A673 (cell line): ENCODE results near the gene KRTAP5-1. TPM values are rescaled to one million over a fixed set of nuclear protein-coding genes. Genes with fewer than 3 reads are reported as not detected.
"Not testable (repeated sequence)": the region's sequence is repeated elsewhere in the genome, so short reads cannot be mapped to it uniquely, and the experiment has no call there.

ENCODE experiments used
- BruUV-seq: library from RNA; stranded (reverse); fragments of 400-500 nt; replicated peaks from 2 replicates; lab custom pipeline; 2021; lab: Mats Ljungman, UMichigan
- CTCF ChIA-PET: fragments of 300-600 bp; sonication (Branson Sonifier 250); formaldehyde crosslinking; loops from one replicate; lab custom pipeline; 2022; ENCODE audit warnings: antibody characterized with exemption; lab: Charles Lee
- POLR2A ChIA-PET: fragments of 300-600 bp; sonication (Branson Sonifier 250); formaldehyde crosslinking; loops from one replicate; lab custom pipeline; 2022; ENCODE audit warnings: antibody characterized with exemption; ENCODE audit not compliant: low non-redundant PET; lab: Charles Lee
- DNase-seq: peaks from one replicate; pipeline ENCODE4 v3.0.0-alpha.2; 2015; ENCODE audit warnings: low spot score
- H3K27ac ChIP-seq: fragments of 200-600 bp; sonication (generic); 2 replicates; pipeline ENCODE4 v1.5.1; 2016; ENCODE audit warnings: mixed run types, low read depth, mild to moderate bottlenecking, mixed read lengths, antibody characterized with exemption, low read length; ENCODE audit not compliant: poor library complexity, severe bottlenecking
- H3K27me3 ChIP-seq: fragments of 200-600 bp; sonication (generic); replicated peaks from 2 replicates; pipeline ENCODE4 v1.6.1; 2017; ENCODE audit warnings: mixed run types, low read depth, mild to moderate bottlenecking, mixed read lengths, antibody characterized with exemption, low read length; ENCODE audit not compliant: insufficient read depth, poor library complexity
- H3K36me3 ChIP-seq: fragments of 200-600 bp; sonication (generic); 2 replicates; pipeline ENCODE4 v1.6.1; 2016; ENCODE audit warnings: mixed run types, mild to moderate bottlenecking, mixed read lengths, antibody characterized with exemption, low read length; ENCODE audit not compliant: insufficient read depth, poor library complexity, severe bottlenecking
- H3K4me1 ChIP-seq: fragments of 200-600 bp; sonication (generic); 2 replicates; pipeline ENCODE4 v1.6.1; 2017; ENCODE audit warnings: mixed run types, mild to moderate bottlenecking, mixed read lengths, antibody characterized with exemption, low read length; ENCODE audit not compliant: insufficient read depth, poor library complexity, severe bottlenecking
- H3K4me3 ChIP-seq: fragments of 200-600 bp; sonication (generic); 2 replicates; pipeline ENCODE4 v1.5.1; 2016; ENCODE audit warnings: low read depth, mixed run types, mild to moderate bottlenecking, mixed read lengths, low read length; ENCODE audit not compliant: poor library complexity, severe bottlenecking
- H3K9me3 ChIP-seq: fragments of 200-600 bp; sonication (generic); 2 replicates; pipeline ENCODE4 v1.6.1; 2016; ENCODE audit warnings: mixed run types, low read depth, mild to moderate bottlenecking, mixed read lengths, antibody characterized with exemption, low read length; ENCODE audit not compliant: poor library complexity, severe bottlenecking
- EZH2 ChIP-seq: fragments of 200-600 bp; sonication (generic); IDR thresholded peaks from 2 replicates; pipeline ENCODE4 v1.6.1; 2017; ENCODE audit warnings: borderline replicate concordance, low read depth, mild to moderate bottlenecking, mixed read lengths, antibody characterized with exemption, low read length; ENCODE audit not compliant: poor library complexity, severe bottlenecking
- intact Hi-C: fragments of 100-400 bp; cut with micrococcal nuclease; formaldehyde crosslinking; loops from one replicate; pipeline ENCODE4 v1.10.0; 2022; ENCODE audit not compliant: unreplicated experiment
- total RNA-seq: library from RNA; stranded (reverse); gene quantifications from 2 replicates; pipeline ENCODE4 v1.2.3, GENCODE V29; 2021
- TF ChIP-seq, protein P1 (sequence below): fragments of 300-800, 200-600 bp; sonication (generic); conservative IDR thresholded peaks from 2 replicates; pipeline ENCODE4 v1.5.1; 2017; ENCODE audit warnings: low read depth, mild to moderate bottlenecking, antibody characterized with exemption, low read length, moderate library complexity, mixed read lengths

The KRTAP5-1 gene
- total RNA-seq, 1 experiment from 2014 or later, result not detected

DNA sequence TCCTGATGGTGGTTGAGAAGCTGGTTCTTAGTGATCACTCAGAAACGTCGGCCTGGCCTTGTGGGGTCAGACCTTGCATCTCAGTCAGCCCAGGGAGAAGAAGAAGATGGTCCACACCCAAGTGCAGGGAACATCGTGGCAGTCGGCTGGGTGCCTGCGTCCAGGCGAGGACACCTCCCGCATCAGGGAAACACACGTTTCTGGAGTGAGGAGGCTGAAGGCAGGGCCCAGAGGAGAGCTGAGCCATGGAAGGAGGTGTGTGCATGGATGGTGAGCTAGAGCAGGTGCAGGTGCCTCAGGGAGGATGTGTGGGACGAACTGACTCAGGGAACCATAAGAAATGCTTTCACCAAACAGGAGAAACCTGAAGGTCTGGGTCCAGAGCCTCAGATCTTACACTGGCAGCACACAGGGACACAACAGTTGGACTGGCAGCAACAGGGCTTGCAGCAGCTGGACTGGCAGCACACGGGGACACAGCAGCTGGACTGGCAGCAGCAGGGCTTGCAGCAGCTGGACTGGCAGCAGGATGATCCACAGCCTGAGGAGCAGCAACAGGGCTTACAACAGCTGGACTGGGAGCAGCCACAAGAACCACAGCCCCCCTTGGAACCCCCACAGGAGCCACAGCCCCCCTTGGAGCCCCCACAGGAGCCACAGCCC, 12.4 kb upstream of the KRTAP5-1 start:
- H3K9me3 ChIP-seq, result no peaks in the 10 kb centered on the region
- no peaks in the 10 kb centered on the region for H3K4me1 ChIP-seq
- no peak for DNase-seq
- H3K27me3 ChIP-seq, result peaks cover 11% of the 10 kb centered on the region
- TF ChIP-seq EZH2, result no peak
- TF ChIP-seq, protein P1, sequence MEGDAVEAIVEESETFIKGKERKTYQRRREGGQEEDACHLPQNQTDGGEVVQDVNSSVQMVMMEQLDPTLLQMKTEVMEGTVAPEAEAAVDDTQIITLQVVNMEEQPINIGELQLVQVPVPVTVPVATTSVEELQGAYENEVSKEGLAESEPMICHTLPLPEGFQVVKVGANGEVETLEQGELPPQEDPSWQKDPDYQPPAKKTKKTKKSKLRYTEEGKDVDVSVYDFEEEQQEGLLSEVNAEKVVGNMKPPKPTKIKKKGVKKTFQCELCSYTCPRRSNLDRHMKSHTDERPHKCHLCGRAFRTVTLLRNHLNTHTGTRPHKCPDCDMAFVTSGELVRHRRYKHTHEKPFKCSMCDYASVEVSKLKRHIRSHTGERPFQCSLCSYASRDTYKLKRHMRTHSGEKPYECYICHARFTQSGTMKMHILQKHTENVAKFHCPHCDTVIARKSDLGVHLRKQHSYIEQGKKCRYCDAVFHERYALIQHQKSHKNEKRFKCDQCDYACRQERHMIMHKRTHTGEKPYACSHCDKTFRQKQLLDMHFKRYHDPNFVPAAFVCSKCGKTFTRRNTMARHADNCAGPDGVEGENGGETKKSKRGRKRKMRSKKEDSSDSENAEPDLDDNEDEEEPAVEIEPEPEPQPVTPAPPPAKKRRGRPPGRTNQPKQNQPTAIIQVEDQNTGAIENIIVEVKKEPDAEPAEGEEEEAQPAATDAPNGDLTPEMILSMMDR, result no peak
- CTCF ChIA-PET, result no interaction called here
- no peak overlapping the region for H3K27ac ChIP-seq
- no peaks in the 10 kb centered on the region for H3K36me3 ChIP-seq
- H3K4me3 ChIP-seq, result no peak overlapping the region
- no TSS peak for BruUV-seq
- POLR2A ChIA-PET, result no interaction called here
- intact Hi-C loops, result no loop called here

DNA sequence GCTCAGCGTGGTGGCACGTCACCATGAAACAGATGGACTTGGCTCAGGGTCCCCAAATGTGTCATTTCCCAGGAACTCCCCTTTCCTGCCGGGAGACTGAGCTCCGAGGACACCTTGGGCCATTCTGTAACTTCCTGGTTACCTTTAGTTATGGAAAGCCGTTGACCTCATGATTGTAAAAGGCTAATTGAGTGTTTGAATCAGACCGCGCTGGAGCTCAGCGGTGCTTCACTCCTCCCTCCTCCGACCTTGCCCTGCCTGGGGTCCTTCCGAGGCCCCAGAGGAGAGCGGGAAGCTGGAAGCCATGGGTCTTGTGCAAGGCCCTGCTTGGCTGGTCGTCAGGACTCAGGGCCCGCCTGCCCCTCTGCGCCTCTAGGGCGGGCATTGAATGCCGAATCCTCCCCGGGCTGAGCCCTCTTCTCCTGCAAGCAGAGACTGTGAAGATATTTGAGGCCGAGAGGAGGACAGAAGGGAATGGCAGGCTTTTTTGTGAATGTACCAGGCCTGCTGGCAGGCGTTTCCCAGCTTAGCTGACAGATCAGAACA, 11.6 kb upstream of the KRTAP5-1 start:
- H3K4me1 ChIP-seq, DNase-seq, POLR2A ChIA-PET, BruUV-seq, H3K27me3 ChIP-seq, H3K27ac ChIP-seq, H3K36me3 ChIP-seq, CTCF ChIA-PET, intact Hi-C loops, H3K9me3 ChIP-seq, H3K4me3 ChIP-seq: not testable (repeated sequence)

DNA sequence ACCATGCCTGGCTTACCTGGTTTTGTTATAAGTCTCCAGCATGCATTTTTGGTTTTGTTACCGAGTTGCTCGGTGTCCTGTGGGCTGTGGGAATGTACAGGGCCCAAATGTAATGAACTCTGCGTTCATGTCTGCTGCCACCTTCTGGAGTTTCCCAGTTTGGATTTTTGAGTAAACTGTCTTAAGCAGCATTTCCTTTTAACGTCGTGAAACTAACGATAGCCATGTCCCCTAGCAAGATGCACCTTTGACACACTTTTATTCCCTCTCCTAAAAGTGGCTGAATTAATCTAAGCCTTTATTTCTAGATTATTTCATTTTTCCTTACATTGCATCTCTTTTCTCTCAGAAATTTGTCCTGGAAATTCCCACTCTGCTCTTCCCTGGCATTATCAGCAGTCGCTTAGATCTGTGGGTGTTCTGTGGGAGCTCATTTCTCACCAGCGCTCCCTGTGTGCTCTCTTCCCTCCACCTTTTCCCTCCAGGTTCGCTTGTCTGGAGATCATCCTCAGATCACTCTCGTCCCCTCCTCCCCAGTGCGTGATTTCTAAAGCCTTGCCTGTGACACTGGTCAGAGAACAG, 11.0 kb upstream of the KRTAP5-1 start:
- BruUV-seq, H3K4me1 ChIP-seq, H3K4me3 ChIP-seq, H3K27ac ChIP-seq, H3K27me3 ChIP-seq, H3K9me3 ChIP-seq, H3K36me3 ChIP-seq, POLR2A ChIA-PET, intact Hi-C loops: not testable (repeated sequence)
- DNase-seq, result peak; percentile 21
- CTCF ChIA-PET, result interaction anchor here (0.9 to 1.0 kb wide), 2 partner anchors 21 to 57 kb away, joined by 4 to 12 read pairs; no protein-coding TSS in a partner anchor

DNA sequence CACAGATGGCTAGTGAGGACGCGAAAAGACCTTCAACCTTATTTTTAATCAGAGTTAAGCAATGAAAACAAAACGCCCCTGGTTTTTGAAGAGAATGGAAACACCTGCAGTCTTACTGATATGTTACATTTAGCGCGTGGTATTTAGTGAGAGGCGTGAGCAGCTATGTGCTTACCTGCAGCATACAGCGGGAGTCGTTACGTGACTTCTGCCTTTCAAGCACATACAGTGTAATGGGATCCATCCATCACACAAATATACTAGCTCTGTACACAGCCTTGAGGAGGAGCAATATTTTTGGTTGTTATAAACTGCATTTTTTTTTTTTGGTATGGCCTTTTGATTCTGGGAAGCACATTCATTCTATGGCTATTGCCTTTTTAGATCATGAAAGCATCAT, 7.5 kb upstream of the KRTAP5-1 start:
- intact Hi-C loops, result no loop called here
- ChIA-PET CTCF (no interaction called here), POLR2A (no interaction called here)
- no peaks in the 10 kb centered on the region for H3K27me3 ChIP-seq
- DNase-seq, result no peak
- no peaks in the 10 kb centered on the region for H3K36me3 ChIP-seq
- no TSS peak for BruUV-seq
- H3K4me3 ChIP-seq, result no peak overlapping the region
- H3K4me1 ChIP-seq, result no peaks in the 10 kb centered on the region
- TF ChIP-seq, protein P1, result no peak
- TF ChIP-seq EZH2, result no peak
- H3K27ac ChIP-seq, result no peak overlapping the region
- no peaks in the 10 kb centered on the region for H3K9me3 ChIP-seq
